ENCODE results near the gene ARID1B. TPM values are rescaled to one million over a fixed set of nuclear protein-coding genes. Genes with fewer than 3 reads are reported as not detected.

ARID1B gene
- total RNA-seq, 1 experiment from 2014 or later = 60.3 TPM

DNA sequence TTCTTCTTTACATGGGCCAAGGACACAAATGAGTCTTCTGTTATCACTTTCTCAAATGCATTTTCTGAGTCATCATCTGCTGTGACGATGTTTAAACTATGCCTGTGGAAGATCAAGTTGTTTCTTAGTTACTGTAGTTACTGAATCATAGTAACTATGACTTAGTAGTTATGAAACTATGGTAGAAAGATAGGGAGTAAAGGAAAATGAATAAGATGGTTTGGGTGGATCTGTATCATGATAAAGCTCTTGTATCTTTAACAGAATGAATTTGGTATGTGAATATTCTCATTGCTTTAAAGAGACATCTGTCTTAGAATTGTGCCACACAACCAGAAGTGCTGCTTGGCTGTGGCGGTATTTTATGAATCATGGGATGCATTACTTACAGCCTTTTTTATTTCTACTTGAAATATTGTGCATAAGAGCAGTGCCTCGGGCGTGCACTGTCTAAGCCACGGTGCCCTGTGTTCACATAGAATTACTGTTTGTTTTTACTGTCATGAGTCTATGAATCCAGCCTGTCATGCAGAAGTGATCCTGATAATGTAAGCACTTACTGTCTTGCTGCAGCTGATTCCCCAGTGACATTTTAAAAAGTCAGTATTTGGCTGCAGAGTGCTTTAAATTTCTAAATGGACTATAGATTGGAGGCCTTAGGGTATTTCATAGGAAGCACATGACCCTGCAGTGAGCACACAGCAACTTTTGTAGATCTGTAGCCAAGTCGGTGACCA lies 330.9 kb downstream of the ARID1B start:
- POLR2A ChIA-PET = no interaction called here
- Mint-ChIP-seq H3K4me3 (no peak overlapping the region), H3K4me1 (peaks cover 3% of the 10 kb centered on the region; the same call in 1 of the 2 replicates), H3K36me3 (no peaks in the 10 kb centered on the region), H3K9me3 (no peaks in the 10 kb centered on the region), H3K27ac (peak overlapping the region; percentile 48; the same call in 1 of the 2 replicates), H3K27me3 (ENCODE audit: low read depth) (no peaks in the 10 kb centered on the region)
- DNase-seq (ENCODE audit: low spot score) (no peak), ATAC-seq (no peak)
- TF ChIP-seq, protein P1, sequence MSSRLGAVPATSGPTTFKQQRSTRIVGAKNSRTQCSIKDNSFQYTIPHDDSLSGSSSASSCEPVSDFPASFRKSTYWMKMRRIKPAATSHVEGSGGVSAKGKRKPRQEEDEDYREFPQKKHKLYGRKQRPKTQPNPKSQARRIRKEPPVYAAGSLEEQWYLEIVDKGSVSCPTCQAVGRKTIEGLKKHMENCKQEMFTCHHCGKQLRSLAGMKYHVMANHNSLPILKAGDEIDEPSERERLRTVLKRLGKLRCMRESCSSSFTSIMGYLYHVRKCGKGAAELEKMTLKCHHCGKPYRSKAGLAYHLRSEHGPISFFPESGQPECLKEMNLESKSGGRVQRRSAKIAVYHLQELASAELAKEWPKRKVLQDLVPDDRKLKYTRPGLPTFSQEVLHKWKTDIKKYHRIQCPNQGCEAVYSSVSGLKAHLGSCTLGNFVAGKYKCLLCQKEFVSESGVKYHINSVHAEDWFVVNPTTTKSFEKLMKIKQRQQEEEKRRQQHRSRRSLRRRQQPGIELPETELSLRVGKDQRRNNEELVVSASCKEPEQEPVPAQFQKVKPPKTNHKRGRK (CRISPR knock-in tag; IDR thresholded peaks at IDR 0.05; ENCODE audit: borderline replicate concordance) = no peak
- TF ChIP-seq CREB1 (CRISPR knock-in tag; IDR thresholded peaks at IDR 0.05) (no peak), ETV6 (CRISPR knock-in tag; IDR thresholded peaks at IDR 0.05) (no peak), TEAD4 (CRISPR knock-in tag; IDR thresholded peaks at IDR 0.05) (no peak), RELA (CRISPR knock-in tag; IDR thresholded peaks at IDR 0.05; ENCODE audit: borderline replicate concordance) (no peak), TP53 (CRISPR knock-in tag; IDR thresholded peaks at IDR 0.05) (no peak), CREM (CRISPR knock-in tag; IDR thresholded peaks at IDR 0.05) (no peak), EMX1 (CRISPR knock-in tag; IDR thresholded peaks at IDR 0.05) (no peak)
- TF ChIP-seq, protein P2, sequence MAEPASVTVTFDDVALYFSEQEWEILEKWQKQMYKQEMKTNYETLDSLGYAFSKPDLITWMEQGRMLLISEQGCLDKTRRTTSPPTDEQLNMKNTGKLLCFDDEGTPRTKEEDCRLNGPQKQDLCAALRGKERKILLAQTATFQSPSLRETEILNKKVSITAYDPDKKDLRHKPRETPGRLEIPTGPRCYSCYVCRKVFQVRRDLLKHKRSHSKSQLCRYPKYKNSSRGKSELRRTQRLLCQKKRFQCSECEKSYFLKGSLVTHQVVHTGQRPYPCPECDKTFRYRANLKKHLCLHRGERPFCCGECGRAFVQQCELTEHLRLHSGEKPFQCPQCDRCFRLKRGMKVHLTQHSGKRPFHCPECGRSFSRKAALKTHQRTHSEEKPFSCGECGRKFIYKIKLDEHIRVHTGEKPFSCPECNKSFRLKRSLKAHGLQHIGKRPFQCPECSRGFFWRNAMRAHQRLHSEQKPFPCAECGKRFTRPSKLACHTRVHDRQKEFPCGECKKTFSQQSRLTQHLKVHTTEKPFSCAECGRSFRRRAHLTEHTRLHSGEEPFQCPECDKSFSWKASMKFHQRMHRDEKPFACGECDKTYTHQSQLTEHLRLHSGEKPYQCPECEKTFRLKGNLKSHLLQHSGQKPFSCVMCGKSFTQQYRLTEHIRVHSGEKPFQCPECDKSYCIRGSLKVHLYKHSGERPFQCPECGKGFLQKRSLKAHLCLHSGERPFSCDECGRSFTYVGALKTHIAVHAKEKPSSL (CRISPR knock-in tag; conservative IDR thresholded peaks at IDR 0.05) = no peak
- TF ChIP-seq, protein P3, sequence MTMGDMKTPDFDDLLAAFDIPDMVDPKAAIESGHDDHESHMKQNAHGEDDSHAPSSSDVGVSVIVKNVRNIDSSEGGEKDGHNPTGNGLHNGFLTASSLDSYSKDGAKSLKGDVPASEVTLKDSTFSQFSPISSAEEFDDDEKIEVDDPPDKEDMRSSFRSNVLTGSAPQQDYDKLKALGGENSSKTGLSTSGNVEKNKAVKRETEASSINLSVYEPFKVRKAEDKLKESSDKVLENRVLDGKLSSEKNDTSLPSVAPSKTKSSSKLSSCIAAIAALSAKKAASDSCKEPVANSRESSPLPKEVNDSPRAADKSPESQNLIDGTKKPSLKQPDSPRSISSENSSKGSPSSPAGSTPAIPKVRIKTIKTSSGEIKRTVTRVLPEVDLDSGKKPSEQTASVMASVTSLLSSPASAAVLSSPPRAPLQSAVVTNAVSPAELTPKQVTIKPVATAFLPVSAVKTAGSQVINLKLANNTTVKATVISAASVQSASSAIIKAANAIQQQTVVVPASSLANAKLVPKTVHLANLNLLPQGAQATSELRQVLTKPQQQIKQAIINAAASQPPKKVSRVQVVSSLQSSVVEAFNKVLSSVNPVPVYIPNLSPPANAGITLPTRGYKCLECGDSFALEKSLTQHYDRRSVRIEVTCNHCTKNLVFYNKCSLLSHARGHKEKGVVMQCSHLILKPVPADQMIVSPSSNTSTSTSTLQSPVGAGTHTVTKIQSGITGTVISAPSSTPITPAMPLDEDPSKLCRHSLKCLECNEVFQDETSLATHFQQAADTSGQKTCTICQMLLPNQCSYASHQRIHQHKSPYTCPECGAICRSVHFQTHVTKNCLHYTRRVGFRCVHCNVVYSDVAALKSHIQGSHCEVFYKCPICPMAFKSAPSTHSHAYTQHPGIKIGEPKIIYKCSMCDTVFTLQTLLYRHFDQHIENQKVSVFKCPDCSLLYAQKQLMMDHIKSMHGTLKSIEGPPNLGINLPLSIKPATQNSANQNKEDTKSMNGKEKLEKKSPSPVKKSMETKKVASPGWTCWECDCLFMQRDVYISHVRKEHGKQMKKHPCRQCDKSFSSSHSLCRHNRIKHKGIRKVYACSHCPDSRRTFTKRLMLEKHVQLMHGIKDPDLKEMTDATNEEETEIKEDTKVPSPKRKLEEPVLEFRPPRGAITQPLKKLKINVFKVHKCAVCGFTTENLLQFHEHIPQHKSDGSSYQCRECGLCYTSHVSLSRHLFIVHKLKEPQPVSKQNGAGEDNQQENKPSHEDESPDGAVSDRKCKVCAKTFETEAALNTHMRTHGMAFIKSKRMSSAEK (CRISPR knock-in tag; IDR thresholded peaks at IDR 0.05; ENCODE audit: borderline replicate concordance) = no peak
- TF ChIP-seq, protein P4, sequence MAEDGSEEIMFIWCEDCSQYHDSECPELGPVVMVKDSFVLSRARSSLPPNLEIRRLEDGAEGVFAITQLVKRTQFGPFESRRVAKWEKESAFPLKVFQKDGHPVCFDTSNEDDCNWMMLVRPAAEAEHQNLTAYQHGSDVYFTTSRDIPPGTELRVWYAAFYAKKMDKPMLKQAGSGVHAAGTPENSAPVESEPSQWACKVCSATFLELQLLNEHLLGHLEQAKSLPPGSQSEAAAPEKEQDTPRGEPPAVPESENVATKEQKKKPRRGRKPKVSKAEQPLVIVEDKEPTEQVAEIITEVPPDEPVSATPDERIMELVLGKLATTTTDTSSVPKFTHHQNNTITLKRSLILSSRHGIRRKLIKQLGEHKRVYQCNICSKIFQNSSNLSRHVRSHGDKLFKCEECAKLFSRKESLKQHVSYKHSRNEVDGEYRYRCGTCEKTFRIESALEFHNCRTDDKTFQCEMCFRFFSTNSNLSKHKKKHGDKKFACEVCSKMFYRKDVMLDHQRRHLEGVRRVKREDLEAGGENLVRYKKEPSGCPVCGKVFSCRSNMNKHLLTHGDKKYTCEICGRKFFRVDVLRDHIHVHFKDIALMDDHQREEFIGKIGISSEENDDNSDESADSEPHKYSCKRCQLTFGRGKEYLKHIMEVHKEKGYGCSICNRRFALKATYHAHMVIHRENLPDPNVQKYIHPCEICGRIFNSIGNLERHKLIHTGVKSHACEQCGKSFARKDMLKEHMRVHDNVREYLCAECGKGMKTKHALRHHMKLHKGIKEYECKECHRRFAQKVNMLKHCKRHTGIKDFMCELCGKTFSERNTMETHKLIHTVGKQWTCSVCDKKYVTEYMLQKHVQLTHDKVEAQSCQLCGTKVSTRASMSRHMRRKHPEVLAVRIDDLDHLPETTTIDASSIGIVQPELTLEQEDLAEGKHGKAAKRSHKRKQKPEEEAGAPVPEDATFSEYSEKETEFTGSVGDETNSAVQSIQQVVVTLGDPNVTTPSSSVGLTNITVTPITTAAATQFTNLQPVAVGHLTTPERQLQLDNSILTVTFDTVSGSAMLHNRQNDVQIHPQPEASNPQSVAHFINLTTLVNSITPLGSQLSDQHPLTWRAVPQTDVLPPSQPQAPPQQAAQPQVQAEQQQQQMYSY (CRISPR knock-in tag; IDR thresholded peaks at IDR 0.05) = no peak
- TF ChIP-seq, protein P5, sequence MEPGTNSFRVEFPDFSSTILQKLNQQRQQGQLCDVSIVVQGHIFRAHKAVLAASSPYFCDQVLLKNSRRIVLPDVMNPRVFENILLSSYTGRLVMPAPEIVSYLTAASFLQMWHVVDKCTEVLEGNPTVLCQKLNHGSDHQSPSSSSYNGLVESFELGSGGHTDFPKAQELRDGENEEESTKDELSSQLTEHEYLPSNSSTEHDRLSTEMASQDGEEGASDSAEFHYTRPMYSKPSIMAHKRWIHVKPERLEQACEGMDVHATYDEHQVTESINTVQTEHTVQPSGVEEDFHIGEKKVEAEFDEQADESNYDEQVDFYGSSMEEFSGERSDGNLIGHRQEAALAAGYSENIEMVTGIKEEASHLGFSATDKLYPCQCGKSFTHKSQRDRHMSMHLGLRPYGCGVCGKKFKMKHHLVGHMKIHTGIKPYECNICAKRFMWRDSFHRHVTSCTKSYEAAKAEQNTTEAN (CRISPR knock-in tag; IDR thresholded peaks at IDR 0.05) = no peak
- TF ChIP-seq, protein P6, sequence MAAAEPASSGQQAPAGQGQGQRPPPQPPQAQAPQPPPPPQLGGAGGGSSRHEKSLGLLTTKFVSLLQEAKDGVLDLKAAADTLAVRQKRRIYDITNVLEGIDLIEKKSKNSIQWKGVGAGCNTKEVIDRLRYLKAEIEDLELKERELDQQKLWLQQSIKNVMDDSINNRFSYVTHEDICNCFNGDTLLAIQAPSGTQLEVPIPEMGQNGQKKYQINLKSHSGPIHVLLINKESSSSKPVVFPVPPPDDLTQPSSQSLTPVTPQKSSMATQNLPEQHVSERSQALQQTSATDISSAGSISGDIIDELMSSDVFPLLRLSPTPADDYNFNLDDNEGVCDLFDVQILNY (CRISPR knock-in tag; IDR thresholded peaks at IDR 0.05) = no peak
- TF ChIP-seq, protein P7, sequence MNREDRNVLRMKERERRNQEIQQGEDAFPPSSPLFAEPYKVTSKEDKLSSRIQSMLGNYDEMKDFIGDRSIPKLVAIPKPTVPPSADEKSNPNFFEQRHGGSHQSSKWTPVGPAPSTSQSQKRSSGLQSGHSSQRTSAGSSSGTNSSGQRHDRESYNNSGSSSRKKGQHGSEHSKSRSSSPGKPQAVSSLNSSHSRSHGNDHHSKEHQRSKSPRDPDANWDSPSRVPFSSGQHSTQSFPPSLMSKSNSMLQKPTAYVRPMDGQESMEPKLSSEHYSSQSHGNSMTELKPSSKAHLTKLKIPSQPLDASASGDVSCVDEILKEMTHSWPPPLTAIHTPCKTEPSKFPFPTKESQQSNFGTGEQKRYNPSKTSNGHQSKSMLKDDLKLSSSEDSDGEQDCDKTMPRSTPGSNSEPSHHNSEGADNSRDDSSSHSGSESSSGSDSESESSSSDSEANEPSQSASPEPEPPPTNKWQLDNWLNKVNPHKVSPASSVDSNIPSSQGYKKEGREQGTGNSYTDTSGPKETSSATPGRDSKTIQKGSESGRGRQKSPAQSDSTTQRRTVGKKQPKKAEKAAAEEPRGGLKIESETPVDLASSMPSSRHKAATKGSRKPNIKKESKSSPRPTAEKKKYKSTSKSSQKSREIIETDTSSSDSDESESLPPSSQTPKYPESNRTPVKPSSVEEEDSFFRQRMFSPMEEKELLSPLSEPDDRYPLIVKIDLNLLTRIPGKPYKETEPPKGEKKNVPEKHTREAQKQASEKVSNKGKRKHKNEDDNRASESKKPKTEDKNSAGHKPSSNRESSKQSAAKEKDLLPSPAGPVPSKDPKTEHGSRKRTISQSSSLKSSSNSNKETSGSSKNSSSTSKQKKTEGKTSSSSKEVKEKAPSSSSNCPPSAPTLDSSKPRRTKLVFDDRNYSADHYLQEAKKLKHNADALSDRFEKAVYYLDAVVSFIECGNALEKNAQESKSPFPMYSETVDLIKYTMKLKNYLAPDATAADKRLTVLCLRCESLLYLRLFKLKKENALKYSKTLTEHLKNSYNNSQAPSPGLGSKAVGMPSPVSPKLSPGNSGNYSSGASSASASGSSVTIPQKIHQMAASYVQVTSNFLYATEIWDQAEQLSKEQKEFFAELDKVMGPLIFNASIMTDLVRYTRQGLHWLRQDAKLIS (CRISPR knock-in tag; IDR thresholded peaks at IDR 0.05; ENCODE audit: borderline replicate concordance) = no peak
- CTCF ChIA-PET = no interaction called here
